A673 (cell line): ENCODE data around the gene CEND1. TPM values are rescaled to one million over a fixed set of nuclear protein-coding genes. Genes with fewer than 3 reads are reported as not detected.
A peak's percentile ranks its signal among the peaks of the same experiment; 100 is the strongest.

ENCODE experiments used
- BruUV-seq: library from RNA; stranded (reverse); fragments of 400-500 nt; replicated peaks from 2 replicates; lab custom pipeline; 2021; lab: Mats Ljungman, UMichigan
- CTCF ChIA-PET: fragments of 300-600 bp; sonication (Branson Sonifier 250); formaldehyde crosslinking; loops from one replicate; lab custom pipeline; 2022; ENCODE audit warnings: antibody characterized with exemption; lab: Charles Lee
- POLR2A ChIA-PET: fragments of 300-600 bp; sonication (Branson Sonifier 250); formaldehyde crosslinking; loops from one replicate; lab custom pipeline; 2022; ENCODE audit warnings: antibody characterized with exemption; ENCODE audit not compliant: low non-redundant PET; lab: Charles Lee
- DNase-seq: peaks from one replicate; pipeline ENCODE4 v3.0.0-alpha.2; 2015; ENCODE audit warnings: low spot score
- H3K27ac ChIP-seq: fragments of 200-600 bp; sonication (generic); 2 replicates; pipeline ENCODE4 v1.5.1; 2016; ENCODE audit warnings: mixed run types, low read depth, mild to moderate bottlenecking, mixed read lengths, antibody characterized with exemption, low read length; ENCODE audit not compliant: poor library complexity, severe bottlenecking
- H3K27me3 ChIP-seq: fragments of 200-600 bp; sonication (generic); replicated peaks from 2 replicates; pipeline ENCODE4 v1.6.1; 2017; ENCODE audit warnings: mixed run types, low read depth, mild to moderate bottlenecking, mixed read lengths, antibody characterized with exemption, low read length; ENCODE audit not compliant: insufficient read depth, poor library complexity
- H3K36me3 ChIP-seq: fragments of 200-600 bp; sonication (generic); 2 replicates; pipeline ENCODE4 v1.6.1; 2016; ENCODE audit warnings: mixed run types, mild to moderate bottlenecking, mixed read lengths, antibody characterized with exemption, low read length; ENCODE audit not compliant: insufficient read depth, poor library complexity, severe bottlenecking
- H3K4me1 ChIP-seq: fragments of 200-600 bp; sonication (generic); 2 replicates; pipeline ENCODE4 v1.6.1; 2017; ENCODE audit warnings: mixed run types, mild to moderate bottlenecking, mixed read lengths, antibody characterized with exemption, low read length; ENCODE audit not compliant: insufficient read depth, poor library complexity, severe bottlenecking
- H3K4me3 ChIP-seq: fragments of 200-600 bp; sonication (generic); 2 replicates; pipeline ENCODE4 v1.5.1; 2016; ENCODE audit warnings: low read depth, mixed run types, mild to moderate bottlenecking, mixed read lengths, low read length; ENCODE audit not compliant: poor library complexity, severe bottlenecking
- H3K9me3 ChIP-seq: fragments of 200-600 bp; sonication (generic); 2 replicates; pipeline ENCODE4 v1.6.1; 2016; ENCODE audit warnings: mixed run types, low read depth, mild to moderate bottlenecking, mixed read lengths, antibody characterized with exemption, low read length; ENCODE audit not compliant: poor library complexity, severe bottlenecking
- EZH2 ChIP-seq: fragments of 200-600 bp; sonication (generic); IDR thresholded peaks from 2 replicates; pipeline ENCODE4 v1.6.1; 2017; ENCODE audit warnings: borderline replicate concordance, low read depth, mild to moderate bottlenecking, mixed read lengths, antibody characterized with exemption, low read length; ENCODE audit not compliant: poor library complexity, severe bottlenecking
- intact Hi-C: fragments of 100-400 bp; cut with micrococcal nuclease; formaldehyde crosslinking; loops from one replicate; pipeline ENCODE4 v1.10.0; 2022; ENCODE audit not compliant: unreplicated experiment
- total RNA-seq: library from RNA; stranded (reverse); gene quantifications from 2 replicates; pipeline ENCODE4 v1.2.3, GENCODE V29; 2021
- TF ChIP-seq, protein P1 (sequence below): fragments of 300-800, 200-600 bp; sonication (generic); conservative IDR thresholded peaks from 2 replicates; pipeline ENCODE4 v1.5.1; 2017; ENCODE audit warnings: low read depth, mild to moderate bottlenecking, antibody characterized with exemption, low read length, moderate library complexity, mixed read lengths

The CEND1 gene
- total RNA-seq, 1 experiment from 2014 or later = 0.52 TPM

DNA sequence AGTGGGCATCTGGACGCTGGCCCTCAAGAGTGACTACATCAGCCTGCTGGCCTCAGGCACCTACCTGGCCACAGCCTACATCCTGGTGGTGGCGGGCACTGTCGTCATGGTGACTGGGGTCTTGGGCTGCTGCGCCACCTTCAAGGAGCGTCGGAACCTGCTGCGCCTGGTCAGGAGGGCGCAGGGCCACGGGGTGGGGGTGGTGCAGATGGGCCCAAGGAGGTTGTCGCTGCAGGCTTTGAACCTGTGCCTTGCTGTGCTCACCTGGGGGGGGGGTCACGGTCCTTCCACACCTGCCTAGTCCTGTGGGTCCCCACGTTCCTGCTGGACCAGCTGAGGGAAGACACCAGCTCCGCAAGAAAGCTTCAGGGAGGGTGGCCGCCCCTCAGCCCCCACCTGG, 46.4 kb upstream of the CEND1 start:
- ChIA-PET POLR2A (no interaction called here), CTCF (no interaction called here)
- TF ChIP-seq, protein P1, sequence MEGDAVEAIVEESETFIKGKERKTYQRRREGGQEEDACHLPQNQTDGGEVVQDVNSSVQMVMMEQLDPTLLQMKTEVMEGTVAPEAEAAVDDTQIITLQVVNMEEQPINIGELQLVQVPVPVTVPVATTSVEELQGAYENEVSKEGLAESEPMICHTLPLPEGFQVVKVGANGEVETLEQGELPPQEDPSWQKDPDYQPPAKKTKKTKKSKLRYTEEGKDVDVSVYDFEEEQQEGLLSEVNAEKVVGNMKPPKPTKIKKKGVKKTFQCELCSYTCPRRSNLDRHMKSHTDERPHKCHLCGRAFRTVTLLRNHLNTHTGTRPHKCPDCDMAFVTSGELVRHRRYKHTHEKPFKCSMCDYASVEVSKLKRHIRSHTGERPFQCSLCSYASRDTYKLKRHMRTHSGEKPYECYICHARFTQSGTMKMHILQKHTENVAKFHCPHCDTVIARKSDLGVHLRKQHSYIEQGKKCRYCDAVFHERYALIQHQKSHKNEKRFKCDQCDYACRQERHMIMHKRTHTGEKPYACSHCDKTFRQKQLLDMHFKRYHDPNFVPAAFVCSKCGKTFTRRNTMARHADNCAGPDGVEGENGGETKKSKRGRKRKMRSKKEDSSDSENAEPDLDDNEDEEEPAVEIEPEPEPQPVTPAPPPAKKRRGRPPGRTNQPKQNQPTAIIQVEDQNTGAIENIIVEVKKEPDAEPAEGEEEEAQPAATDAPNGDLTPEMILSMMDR = no peak
- TF ChIP-seq EZH2 = no peak
- DNase-seq = no peak
- Histone ChIP-seq H3K36me3 (peaks cover 28% of the 10 kb centered on the region), H3K27ac (no peak overlapping the region), H3K4me3 (no peak overlapping the region), H3K9me3 (no peaks in the 10 kb centered on the region), H3K27me3 (no peaks in the 10 kb centered on the region), H3K4me1 (peaks cover 6% of the 10 kb centered on the region)
- intact Hi-C loops = no loop called here
- BruUV-seq = no TSS peak

DNA sequence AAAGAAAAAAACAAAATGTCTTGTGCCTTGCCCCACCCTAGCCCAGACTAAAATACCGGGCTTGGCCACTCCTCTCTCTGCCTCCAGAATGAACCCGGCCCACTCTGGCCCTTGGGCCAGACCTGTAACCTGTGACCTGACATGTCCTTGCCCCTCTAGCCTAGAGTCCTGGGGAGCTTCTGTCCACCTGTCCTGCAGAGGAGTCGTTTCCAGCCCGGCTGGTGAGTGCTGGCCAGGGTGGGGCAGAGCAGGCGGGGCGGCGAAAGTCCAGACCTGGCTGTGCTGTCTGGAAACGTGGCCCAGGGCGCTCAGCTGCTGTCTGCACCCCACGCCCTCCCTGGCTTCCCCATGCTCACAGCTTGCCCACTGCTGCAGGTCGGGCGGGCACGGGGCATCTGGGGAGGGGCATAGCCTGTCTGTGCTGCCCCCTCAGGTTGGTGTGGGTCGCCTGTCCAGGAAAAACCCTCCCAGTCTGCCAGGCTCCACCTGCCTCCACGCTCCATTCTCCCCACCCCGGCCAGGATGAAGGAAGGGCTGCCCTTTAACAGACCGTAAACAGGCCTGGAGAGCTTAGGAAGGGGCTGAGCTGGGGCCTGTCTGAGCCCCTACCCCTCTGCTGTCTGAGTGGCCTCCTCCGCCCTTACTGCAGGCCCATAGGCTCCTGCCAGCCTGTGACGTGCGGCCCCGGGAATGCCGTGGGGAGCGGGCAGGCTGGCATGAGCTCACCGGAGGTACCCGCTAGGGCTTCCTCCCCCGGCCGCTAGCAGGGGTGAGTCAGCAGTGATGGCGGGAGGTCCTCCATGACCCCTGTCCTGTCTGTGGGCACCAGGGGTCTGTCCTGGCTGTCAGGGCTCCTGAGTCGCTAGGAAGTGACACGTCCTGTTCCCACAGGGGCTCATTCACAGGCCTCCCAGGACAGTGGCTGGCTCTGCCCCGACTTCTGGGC, 44.8 kb upstream of the CEND1 start:
- ChIA-PET CTCF (no interaction called here), POLR2A (no interaction called here)
- peak; percentile 78 for DNase-seq
- TSS peak; percentile 42 for BruUV-seq
- TF ChIP-seq EZH2 = no peak
- TF ChIP-seq, protein P1 = no peak
- Histone ChIP-seq H3K36me3 (peaks cover 23% of the 10 kb centered on the region), H3K27ac (peak overlapping the region; percentile 63), H3K4me1 (peaks cover 12% of the 10 kb centered on the region), H3K9me3 (no peaks in the 10 kb centered on the region), H3K27me3 (no peaks in the 10 kb centered on the region), H3K4me3 (peak overlapping the region; percentile 21)
- intact Hi-C loops = no loop called here

DNA sequence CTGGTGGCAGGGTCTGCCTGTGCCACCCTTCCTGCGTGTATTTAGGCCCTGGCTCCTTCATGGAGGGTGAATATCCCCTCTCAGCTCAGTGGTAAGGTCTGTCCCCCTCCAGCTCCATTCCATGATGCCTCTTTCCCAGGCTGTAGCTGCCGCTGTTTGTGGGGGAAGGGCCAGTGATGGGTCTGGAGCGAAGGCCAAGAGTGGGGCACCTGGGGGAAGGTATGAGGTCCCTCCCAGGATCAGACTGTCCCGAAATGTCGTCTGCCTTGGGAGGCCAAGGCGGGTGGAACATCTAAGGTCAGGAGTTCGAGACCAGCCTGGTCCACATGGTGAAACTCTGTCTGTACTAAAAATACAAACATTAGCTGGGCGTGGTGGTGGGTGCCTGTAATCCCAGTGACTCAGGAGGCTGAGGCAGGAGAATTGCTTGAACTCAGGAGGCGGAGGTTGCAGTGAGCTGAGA, 44.0 kb upstream of the CEND1 start:
- peaks cover 15% of the 10 kb centered on the region for H3K4me1 ChIP-seq
- no peaks in the 10 kb centered on the region for H3K9me3 ChIP-seq
- H3K27ac ChIP-seq = no peak overlapping the region
- no TSS peak for BruUV-seq
- H3K4me3 ChIP-seq = peak overlapping the region; percentile 69
- CTCF ChIA-PET = no interaction called here
- no peak for DNase-seq
- H3K36me3 ChIP-seq = peaks cover 17% of the 10 kb centered on the region
- intact Hi-C loops = no loop called here
- H3K27me3 ChIP-seq = no peaks in the 10 kb centered on the region
- TF ChIP-seq EZH2 = no peak
- TF ChIP-seq, protein P1 = no peak
- POLR2A ChIA-PET = no interaction called here
